A204.1 (cell line): ENCODE data around the gene RPLP2.

ENCODE experiments used
- FAIRE-seq: peaks from 2 replicates; lab custom pipeline; 2012; peaks lifted over from hg19 to GRCh38; lab: Jason Lieb, UNC

RPLP2 gene

DNA sequence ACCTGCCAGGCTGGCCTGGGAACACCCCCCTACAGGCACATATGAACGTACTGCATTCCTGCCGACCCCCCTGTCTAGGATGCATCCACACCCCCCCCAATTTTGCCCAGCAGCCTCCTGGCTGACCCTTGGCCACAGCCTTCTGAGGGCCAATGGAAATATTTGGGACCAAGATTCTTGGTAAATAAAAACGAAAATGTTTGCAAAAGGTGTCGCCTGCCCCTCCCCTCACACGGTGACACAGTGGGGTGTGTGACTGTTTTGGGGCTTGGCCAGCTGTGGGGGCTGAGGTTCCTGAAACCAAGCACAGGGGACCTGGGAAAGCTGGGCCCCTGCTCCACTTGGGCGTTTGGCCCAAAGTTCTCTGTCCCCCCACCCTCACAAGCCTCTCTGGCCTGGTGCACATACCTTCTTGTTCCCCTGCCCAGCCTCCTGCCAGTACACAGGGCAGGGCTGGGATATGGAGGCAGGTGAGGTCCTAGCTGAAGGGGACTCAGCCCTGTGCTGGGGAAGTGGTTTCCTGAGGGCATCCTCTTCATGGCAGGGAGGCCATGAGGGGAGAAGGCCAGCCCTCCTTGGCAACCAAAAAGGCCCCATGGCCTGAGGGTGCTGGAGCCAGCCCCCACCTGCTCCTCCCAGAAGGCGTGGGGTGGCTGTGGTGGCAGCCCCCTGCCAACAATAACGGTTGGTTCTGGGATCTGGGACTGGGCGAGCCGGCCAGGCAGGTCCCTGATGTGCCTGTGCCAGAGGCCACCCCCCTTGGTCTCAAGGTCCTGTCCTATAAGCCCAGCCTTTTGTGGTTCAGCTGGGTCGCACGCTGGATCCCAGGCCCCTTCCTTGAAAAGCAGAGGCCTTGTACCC is 15.8 kb downstream of the RPLP2 start:
- FAIRE-seq = no peak

DNA sequence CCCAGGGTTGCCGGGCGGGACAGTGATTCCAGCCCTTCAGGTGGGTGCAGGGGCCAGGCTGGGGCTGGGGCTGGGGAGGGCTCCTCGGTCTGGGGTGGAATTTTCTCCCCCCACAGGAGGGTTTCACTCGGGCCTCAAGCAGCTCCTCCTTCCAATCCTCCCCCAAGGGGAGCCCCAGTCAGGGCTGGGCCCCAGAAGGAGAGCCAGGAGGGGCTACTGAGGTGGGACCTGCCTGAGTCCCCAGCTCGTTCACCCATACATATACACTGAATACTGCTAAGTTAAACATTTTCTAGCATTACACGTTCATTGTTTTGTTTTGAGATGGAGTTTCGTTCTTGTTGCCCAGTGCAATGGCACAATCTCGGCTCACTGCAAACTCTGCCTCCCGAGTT is 16.5 kb downstream of the RPLP2 start:
- no peak for FAIRE-seq

DNA sequence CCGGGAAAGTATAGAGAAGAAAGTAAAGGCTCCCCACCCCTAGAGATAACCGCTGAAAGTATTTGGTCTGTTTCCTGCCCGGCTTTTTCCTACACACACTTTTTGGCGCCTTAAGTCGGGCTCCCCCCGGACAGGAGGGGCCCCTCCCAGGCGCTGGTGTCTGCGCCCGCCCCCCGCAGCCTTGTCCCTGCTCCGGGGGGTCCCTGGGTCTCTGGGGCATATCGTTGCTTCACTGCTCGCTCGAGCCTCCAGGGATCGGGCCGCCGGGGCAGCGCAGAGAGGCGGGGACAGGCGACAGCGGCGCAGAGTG is 17.0 kb downstream of the RPLP2 start:
- FAIRE-seq = no peak

DNA sequence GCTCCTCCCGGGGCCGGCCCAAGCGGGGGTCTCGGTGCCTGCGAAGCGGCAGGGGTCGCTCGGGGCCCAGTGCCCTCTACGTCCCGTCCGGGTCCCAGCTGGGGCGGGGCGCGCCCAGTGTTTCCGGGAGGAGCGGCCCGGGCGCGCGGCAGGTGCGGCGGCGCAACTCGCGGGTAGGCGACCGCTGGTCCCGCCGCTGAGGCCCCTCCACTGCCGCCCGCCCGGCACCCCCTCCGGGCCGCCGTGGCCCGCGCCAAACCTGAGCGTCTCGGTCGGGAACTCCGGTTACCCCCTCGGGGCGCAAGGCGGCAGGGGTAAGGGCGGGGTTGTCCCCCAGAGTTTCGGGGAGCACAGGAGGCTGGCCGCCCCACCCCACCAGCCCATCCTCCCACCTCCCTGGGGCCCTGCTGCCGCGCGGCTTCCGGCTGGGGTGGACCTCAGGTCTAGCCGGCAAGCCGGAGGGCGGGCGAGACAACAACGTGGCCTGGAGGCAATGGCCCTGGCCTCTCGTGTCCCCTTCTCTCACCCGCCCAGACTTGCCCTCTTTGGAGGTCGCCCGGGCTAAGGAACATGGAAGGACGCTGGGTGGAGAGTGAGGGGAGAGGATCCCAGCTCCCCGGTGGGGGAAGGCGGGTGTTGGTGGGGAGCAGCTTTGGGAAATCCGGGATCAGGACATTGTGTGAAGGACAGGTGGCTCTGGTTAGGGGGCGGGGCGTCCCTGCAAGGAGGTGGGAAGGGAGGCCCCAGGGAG is 17.6 kb downstream of the RPLP2 start:
- FAIRE-seq = no peak

DNA sequence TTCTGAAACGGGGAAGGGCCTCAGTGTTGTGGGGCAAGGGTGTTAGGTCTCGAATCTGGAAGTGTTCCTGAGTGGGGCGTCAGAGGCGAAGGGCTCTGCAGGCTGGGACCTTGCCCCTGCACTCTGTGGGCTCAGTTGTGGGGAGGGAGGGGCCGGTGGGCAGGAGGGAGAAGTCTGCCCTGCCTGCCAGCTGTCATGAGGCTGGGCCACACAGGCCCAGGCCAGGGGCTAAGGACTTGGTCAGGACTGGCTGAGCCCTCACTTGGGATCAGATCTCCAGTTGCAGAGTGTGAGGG is 18.1 kb downstream of the RPLP2 start, which contains the start of gene CRACR2B:
TSS of gene CRACR2B (plus strand) at position 23 of the 296 bp plus-strand sequence. CDS start 689 bp downstream, outside the sequence.
- FAIRE-seq = no peak

DNA sequence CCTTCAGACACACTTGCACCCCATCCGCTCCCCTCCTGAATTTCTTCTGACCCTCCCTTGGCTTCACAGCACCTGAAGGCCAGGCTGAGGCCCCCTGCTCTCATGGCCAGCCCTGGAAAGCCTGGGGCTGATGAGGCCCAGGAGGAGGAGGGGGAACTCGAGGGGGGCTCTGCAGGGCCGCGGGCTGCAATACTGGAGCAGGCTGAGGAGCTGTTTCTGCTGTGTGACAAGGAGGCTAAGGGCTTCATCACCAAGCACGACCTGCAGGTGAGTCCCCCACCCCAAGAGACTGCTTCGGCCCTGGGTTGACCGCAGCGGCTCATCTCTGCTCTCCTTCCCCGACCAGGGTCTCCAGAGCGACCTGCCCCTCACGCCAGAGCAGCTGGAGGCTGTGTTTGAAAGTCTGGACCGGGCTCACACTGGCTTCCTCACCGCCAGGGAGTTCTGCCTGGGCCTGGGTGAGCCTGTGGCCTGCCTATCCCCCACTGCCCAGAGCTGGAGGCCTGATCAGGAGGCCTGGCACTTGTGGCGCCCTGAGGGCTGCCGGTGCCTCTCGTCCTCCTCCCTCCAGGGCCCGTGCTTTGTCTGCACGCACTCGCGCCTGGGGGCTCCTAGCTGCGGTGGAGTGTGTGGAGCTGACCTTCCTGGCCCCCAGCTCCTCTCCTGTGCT is 18.9 kb downstream of the RPLP2 start:
- no peak for FAIRE-seq

DNA sequence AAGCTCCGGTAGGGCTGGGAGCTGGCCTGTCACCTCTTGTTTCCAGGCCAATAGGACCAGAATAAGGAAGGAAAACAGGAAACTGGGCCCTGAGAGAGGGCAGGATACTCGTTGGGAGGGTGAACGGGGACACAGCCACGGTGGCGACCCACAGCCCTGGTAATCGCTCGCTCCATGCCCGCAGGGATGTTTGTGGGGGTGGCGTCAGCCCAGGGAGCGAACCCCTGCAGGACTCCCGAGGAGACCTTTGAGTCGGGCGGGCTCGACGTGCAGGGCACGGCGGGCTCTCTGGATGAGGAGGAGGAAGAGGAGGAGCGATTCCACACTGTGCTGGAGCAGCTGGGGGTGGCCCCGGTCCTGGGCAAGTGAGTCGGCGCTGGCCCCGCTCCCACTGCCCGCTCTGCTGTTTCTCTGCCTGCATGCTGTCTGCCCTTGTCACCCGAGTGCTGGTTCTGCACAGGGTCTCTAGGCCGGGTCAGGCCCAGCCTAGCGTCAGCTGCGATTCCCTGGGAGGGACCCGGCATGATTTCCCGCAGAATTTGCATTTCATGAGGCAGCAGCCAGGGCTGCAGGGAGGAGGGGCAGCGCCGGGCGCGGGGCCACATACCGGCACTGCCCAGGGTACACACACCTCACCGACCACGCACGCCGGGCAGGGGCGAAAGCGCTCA is 19.5 kb downstream of the RPLP2 start:
- FAIRE-seq = no peak

DNA sequence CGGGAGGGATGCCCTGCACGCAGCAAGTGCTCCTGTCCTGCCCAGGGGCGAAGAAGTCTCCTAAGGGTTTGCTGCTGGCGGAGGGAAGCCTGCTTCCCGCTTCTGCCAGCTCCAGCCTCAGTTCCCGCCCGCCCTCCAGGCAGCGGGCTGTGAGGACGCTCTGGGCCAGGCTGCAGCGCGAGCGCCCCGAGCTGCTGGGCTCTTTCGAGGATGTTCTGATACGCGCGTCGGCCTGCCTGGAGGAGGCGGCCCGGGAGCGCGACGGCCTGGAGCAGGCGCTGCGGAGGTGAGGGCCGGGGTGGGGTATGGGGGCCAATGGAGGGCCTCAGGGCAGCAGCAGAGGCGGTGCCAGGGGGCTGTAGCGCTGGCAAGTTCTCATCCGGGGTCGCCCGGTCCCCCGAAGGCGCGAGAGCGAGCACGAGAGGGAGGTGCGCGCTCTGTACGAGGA is 20.1 kb downstream of the RPLP2 start:
- no peak for FAIRE-seq

DNA sequence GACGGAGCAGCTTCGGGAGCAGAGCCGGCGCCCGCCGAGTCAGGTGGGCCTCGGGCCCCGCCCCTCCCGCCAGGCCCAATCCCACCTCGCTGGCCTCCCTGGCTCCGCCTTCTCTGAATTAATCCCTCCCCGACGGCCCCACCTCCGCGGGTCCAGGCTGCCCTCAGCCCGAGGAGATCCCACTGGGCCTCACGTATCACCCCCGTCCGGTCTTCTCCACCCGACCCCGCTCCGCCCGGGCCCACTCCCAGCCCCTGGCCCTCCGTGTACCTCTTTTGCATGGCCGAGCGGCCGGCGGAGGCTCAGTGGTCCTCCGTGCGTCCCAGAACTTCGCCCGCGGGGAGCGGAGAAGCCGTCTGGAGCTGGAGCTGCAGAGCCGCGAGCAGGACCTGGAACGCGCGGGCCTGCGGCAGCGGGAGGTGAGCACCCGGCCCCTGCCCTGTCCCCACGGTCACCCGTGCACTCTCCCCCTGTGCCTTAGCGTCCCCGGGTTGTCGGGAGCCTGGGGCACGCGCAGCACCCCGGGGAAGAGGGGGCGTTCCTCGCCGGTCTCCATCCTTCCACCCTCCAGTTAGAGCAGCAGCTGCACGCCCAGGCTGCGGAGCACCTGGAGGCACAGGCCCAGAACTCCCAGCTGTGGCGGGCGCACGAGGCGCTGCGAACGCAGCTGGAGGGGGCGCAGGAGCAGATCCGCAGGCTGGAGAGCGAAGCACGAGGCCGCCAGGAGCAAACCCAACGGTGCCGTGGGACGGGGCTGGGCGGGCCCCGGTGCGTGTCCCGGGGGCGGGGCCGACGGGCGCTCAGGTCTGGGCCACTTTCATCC is 20.7 kb downstream of the RPLP2 start:
- no peak for FAIRE-seq

DNA sequence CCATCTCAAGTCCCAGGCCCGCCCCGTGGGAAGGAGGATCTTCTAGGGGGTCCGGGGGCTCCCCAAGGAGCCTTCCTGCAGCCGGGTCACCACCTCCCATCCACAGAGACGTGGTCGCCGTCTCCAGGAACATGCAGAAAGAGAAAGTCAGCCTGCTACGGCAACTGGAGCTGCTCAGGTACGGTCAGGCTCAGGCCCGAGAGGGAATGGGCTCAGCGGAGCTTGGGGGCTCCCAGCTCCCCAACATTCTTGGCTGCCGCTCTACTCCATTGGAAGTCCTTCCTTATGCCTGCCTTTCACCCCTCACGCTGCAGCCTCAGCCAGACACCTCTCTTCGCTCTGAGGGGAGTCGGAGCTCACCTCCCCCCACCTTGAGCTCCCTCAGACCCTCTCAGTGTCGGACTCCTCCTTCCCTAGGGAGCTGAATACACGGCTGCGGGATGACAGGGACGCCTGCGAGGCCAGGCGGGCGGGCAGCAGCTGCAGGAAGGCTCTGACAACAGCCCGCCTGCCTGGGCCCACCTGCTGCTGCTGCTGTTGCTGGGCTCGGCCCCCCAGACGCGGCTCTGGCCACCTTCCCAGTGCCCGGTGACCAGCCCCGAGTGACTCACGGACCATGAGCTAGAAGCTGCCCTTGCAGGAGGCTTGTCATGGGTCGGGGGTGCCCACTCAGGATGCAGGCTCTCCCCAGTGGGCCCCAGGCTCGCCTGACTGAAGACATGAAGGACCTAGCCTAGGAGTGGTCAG is 21.5 kb downstream of the RPLP2 start:
- no peak for FAIRE-seq

DNA sequence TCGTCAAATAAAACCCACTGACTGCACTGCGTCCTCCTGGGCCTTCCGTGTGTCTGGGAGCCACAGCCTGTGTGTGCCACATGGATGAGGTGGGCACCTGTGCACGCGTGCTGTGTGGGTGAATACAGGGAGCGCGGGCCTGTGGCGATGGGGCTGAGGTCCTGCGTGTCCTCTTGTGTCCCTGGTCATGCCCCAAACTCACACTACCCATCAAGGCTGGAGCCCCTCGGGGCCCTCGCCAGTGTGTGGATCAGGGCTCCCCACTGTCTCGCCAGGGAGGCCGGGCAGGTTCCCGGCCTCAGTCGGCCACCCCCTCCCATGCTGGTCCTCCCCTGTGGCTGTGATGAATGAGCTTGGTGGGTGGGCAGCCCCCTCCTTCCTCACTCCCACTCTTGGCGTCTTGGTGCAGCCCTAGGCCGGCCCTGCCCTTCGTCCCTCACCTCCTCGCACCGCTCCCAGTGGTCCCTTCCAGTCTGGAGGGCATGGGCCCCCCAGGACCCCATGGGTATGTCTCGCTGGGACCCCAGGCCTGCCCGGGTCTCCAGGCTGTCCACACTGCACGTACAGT is 22.3 kb downstream of the RPLP2 start:
- no peak for FAIRE-seq

DNA sequence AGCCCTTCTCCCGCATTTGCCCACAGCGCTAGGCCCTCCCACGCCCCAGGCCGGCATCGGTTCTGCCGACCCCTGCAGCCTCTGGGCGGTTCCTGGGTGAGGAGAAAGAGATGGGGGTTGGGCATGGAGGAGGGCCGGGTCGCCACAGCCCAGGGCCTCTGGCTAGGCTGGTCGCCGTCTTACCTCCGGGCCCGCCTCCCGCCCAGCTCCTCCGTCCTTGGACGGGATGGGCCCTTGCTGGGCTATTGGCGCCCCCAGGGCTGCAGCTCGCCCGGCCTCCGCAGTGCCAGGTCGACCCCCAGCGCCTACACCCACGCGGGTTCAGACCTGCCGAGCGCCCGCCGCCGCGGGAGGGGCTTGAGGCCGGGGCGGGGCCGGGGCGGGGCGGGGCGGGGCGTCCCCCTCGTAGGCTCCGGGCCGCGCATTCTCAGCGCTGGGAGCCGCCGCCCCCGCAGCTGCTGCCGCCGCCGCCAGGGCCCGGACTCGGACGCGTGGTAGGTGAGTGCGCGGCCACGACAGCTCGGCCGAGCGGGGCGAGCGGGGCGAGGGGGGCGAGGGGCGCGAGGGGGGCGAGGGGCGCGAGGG is 22.9 kb downstream of the RPLP2 start, which contains the start of gene CD151:
TSS of gene CD151 (plus strand) at position 424 of the 585 bp plus-strand sequence. CDS start 3,118 bp downstream, outside the sequence.
- FAIRE-seq = no peak

DNA sequence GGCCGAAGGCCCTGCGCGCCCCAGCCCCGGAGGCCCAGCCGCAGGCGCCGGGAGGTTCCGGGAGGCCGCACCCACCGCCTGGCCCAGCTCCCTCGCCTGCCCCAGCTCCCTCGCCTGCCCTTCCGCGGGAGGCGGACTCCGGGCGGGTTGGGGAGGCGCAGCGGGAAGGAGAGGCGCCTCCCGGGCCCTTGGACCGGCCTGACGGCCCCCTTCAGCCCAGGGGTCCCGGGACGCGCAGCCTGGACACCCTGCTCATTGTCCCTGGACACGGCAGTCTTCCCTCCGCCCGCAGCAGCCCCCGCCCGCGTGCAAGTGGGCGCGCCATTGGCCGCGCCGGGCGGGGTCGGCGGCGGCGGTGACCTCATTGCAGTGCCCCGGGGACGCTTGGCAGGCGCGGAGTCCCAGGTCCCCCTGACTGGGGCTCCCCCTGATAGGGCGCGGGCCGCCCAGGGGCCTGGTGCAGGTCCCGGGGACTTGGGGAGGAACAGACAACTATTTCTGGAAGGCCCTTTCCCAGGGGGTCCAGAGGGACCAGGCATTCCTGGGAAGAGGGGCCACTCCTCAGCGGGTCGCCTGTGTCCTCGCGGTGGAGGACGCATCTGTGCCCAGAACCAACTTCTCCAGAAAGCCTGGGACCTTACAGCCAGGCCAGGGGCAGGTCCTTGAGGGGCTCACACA is 23.5 kb downstream of the RPLP2 start:
- no peak for FAIRE-seq

DNA sequence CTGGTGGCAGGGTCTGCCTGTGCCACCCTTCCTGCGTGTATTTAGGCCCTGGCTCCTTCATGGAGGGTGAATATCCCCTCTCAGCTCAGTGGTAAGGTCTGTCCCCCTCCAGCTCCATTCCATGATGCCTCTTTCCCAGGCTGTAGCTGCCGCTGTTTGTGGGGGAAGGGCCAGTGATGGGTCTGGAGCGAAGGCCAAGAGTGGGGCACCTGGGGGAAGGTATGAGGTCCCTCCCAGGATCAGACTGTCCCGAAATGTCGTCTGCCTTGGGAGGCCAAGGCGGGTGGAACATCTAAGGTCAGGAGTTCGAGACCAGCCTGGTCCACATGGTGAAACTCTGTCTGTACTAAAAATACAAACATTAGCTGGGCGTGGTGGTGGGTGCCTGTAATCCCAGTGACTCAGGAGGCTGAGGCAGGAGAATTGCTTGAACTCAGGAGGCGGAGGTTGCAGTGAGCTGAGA is 24.1 kb downstream of the RPLP2 start:
- no peak for FAIRE-seq

DNA sequence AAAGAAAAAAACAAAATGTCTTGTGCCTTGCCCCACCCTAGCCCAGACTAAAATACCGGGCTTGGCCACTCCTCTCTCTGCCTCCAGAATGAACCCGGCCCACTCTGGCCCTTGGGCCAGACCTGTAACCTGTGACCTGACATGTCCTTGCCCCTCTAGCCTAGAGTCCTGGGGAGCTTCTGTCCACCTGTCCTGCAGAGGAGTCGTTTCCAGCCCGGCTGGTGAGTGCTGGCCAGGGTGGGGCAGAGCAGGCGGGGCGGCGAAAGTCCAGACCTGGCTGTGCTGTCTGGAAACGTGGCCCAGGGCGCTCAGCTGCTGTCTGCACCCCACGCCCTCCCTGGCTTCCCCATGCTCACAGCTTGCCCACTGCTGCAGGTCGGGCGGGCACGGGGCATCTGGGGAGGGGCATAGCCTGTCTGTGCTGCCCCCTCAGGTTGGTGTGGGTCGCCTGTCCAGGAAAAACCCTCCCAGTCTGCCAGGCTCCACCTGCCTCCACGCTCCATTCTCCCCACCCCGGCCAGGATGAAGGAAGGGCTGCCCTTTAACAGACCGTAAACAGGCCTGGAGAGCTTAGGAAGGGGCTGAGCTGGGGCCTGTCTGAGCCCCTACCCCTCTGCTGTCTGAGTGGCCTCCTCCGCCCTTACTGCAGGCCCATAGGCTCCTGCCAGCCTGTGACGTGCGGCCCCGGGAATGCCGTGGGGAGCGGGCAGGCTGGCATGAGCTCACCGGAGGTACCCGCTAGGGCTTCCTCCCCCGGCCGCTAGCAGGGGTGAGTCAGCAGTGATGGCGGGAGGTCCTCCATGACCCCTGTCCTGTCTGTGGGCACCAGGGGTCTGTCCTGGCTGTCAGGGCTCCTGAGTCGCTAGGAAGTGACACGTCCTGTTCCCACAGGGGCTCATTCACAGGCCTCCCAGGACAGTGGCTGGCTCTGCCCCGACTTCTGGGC is 24.9 kb downstream of the RPLP2 start:
- no peak for FAIRE-seq

DNA sequence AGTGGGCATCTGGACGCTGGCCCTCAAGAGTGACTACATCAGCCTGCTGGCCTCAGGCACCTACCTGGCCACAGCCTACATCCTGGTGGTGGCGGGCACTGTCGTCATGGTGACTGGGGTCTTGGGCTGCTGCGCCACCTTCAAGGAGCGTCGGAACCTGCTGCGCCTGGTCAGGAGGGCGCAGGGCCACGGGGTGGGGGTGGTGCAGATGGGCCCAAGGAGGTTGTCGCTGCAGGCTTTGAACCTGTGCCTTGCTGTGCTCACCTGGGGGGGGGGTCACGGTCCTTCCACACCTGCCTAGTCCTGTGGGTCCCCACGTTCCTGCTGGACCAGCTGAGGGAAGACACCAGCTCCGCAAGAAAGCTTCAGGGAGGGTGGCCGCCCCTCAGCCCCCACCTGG is 26.5 kb downstream of the RPLP2 start:
- FAIRE-seq = no peak

DNA sequence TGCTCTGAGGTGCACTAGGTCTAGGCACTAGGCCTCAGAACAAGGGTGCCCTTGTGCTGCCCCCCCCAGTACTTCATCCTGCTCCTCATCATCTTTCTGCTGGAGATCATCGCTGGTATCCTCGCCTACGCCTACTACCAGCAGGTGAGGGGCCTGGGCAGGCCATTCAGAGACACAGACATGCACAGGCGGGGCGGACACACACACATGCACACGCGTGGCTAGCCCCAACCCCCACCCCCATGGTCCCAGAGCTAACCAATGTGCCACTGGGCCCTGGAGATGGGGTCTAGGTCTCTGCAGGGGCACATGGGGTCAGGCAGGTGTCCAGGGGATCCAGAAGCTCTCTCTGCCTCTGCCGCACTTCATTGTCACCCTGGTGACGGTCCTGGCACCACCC is 26.9 kb downstream of the RPLP2 start:
- no peak for FAIRE-seq
